ENCODE results near the gene MICAL3.

DNA sequence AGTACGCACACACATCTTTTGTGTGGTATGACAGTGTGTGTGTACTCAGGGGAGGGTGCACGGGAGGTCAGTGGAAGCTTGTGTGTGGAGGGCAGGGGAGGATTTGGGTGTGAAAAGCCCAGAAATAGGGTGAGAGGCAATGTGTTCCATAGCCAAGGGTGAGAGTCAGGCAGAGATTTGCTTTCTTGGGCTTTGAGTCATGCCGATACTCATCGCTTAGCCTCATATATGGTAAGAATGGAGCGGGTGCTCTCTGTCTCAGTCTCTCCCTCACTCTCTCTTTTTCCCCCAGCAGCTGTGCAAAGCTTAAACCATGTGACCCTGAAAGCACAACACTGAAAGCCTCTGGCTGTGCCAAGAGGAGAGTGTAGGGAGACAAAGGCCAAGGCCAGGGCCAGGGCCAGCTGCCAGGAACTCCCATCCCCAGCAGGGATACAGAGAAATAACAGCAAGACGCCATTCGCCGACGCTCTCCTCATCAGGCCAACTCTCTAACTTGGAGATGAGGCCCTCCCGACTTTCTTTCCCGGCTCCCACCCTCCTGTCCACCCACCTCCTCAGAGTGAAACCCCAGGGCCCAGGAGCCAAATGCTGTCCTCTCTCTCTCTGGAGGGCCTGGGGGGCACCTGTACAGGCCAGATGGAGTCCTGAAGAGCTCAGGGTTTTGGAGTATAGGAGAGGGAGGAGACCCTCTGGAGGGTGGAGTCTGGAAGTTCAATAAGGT, 20.3 kb upstream of the MICAL3 start:
- no peak for TF ChIP-seq SIN3A (IDR thresholded peaks at IDR 0.05; ENCODE audit: borderline replicate concordance, insufficient read depth, low read depth, low read length)
- TF ChIP-seq TCF7L2 (IDR thresholded peaks at IDR 0.05; ENCODE audit: low read depth, low read length), result no peak
- TF ChIP-seq, protein P1, sequence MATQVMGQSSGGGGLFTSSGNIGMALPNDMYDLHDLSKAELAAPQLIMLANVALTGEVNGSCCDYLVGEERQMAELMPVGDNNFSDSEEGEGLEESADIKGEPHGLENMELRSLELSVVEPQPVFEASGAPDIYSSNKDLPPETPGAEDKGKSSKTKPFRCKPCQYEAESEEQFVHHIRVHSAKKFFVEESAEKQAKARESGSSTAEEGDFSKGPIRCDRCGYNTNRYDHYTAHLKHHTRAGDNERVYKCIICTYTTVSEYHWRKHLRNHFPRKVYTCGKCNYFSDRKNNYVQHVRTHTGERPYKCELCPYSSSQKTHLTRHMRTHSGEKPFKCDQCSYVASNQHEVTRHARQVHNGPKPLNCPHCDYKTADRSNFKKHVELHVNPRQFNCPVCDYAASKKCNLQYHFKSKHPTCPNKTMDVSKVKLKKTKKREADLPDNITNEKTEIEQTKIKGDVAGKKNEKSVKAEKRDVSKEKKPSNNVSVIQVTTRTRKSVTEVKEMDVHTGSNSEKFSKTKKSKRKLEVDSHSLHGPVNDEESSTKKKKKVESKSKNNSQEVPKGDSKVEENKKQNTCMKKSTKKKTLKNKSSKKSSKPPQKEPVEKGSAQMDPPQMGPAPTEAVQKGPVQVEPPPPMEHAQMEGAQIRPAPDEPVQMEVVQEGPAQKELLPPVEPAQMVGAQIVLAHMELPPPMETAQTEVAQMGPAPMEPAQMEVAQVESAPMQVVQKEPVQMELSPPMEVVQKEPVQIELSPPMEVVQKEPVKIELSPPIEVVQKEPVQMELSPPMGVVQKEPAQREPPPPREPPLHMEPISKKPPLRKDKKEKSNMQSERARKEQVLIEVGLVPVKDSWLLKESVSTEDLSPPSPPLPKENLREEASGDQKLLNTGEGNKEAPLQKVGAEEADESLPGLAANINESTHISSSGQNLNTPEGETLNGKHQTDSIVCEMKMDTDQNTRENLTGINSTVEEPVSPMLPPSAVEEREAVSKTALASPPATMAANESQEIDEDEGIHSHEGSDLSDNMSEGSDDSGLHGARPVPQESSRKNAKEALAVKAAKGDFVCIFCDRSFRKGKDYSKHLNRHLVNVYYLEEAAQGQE (IDR thresholded peaks at IDR 0.05; ENCODE audit: insufficient read depth in 1 of 2, low read depth in 2 of 2, low read length in 1 of 2), result no peak
- TF ChIP-seq, protein P2, sequence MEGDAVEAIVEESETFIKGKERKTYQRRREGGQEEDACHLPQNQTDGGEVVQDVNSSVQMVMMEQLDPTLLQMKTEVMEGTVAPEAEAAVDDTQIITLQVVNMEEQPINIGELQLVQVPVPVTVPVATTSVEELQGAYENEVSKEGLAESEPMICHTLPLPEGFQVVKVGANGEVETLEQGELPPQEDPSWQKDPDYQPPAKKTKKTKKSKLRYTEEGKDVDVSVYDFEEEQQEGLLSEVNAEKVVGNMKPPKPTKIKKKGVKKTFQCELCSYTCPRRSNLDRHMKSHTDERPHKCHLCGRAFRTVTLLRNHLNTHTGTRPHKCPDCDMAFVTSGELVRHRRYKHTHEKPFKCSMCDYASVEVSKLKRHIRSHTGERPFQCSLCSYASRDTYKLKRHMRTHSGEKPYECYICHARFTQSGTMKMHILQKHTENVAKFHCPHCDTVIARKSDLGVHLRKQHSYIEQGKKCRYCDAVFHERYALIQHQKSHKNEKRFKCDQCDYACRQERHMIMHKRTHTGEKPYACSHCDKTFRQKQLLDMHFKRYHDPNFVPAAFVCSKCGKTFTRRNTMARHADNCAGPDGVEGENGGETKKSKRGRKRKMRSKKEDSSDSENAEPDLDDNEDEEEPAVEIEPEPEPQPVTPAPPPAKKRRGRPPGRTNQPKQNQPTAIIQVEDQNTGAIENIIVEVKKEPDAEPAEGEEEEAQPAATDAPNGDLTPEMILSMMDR (IDR thresholded peaks at IDR 0.05), result no peak

Data from Panc1 (cell line).